Neural cell (in vitro differentiated cells): ENCODE data around the gene CHST8. TPM values are rescaled to one million over a fixed set of nuclear protein-coding genes. Genes with fewer than 3 reads are reported as not detected.

Source experiments
- H2AFZ ChIP-seq: fragments of 200-600, 300-800 bp; sonication (generic), shearing (Covaris generic); 2 replicates; pipeline ENCODE4 v1.6.0; 2014; ENCODE audit warnings: low read depth, mild to moderate bottlenecking, antibody characterized with exemption, low read length, moderate library complexity
- H3F3A ChIP-seq: fragments of 200-600 bp; shearing (Covaris generic); 2 replicates; pipeline ENCODE4 v1.6.1; 2016; ENCODE audit warnings: mild to moderate bottlenecking, moderate library complexity, mixed read lengths, antibody characterized with exemption, low read length; ENCODE audit not compliant: insufficient read depth, poor library complexity, severe bottlenecking
- H3K27ac ChIP-seq: fragments of 200-600, 300-800 bp; sonication (generic), shearing (Covaris generic); 2 replicates; pipeline ENCODE4 v1.5.1; 2014; ENCODE audit warnings: mild to moderate bottlenecking, low read length, moderate library complexity
- H3K27me3 ChIP-seq: fragments of 300-800, 200-600 bp; sonication (generic), shearing (Covaris generic); 2 replicates; pipeline ENCODE4 v1.6.0; 2014; ENCODE audit warnings: mild to moderate bottlenecking, low read depth, low read length, moderate library complexity; ENCODE audit not compliant: insufficient read depth
- H3K36me3 ChIP-seq: fragments of 300-800, 200-600 bp; sonication (generic), shearing (Covaris generic); 2 replicates; pipeline ENCODE4 v1.5.1; 2014; ENCODE audit warnings: mild to moderate bottlenecking, antibody characterized with exemption, low read length, moderate library complexity; ENCODE audit not compliant: insufficient read depth
- H3K4me2 ChIP-seq: fragments of 300-800, 200-600 bp; sonication (generic), shearing (Covaris generic); 2 replicates; pipeline ENCODE4 v1.6.0; 2014; ENCODE audit warnings: mild to moderate bottlenecking, low read length
- H3K4me3 ChIP-seq: fragments of 300-800, 200-600 bp; sonication (generic), shearing (Covaris generic); 2 replicates; pipeline ENCODE4 v1.5.1; 2014; ENCODE audit warnings: mild to moderate bottlenecking, low read length, moderate library complexity
- H3K79me2 ChIP-seq: fragments of 200-600 bp; shearing (Covaris generic); replicated peaks from 2 replicates; pipeline ENCODE4 v1.6.0; 2014; ENCODE audit warnings: mild to moderate bottlenecking, low read length, moderate library complexity; ENCODE audit not compliant: insufficient read depth
- H3K9ac ChIP-seq: fragments of 300-800, 200-600 bp; sonication (generic), shearing (Covaris generic); 2 replicates; pipeline ENCODE4 v1.6.1; 2016; ENCODE audit warnings: mild to moderate bottlenecking, low read length, mixed read lengths
- H3K9me2 ChIP-seq: fragments of 200-600 bp; shearing (Covaris generic); 2 replicates; pipeline ENCODE4 v1.6.1; 2016; ENCODE audit warnings: mild to moderate bottlenecking, low read length, mixed read lengths; ENCODE audit not compliant: insufficient read depth
- H3K9me3 ChIP-seq: fragments of 200-600, 300-800 bp; sonication (generic), shearing (Covaris generic); 2 replicates; pipeline ENCODE4 v1.6.1; 2016; ENCODE audit warnings: mild to moderate bottlenecking, mixed run types, low read length, moderate library complexity, mixed read lengths
- H4K20me1 ChIP-seq: fragments of 200-600 bp; shearing (Covaris generic); 2 replicates; pipeline ENCODE4 v1.6.1; 2016; ENCODE audit warnings: mild to moderate bottlenecking, mixed run types; ENCODE audit not compliant: insufficient read depth
- CTCF ChIP-seq: fragments of 450-650 bp; IDR thresholded peaks from 2 replicates; pipeline ENCODE4 v1.5.1; 2014; ENCODE audit warnings: antibody characterized with exemption, mild to moderate bottlenecking, moderate library complexity; ENCODE audit not compliant: poor library complexity, severe bottlenecking
- EP300 ChIP-seq: fragments of 450-650 bp; conservative IDR thresholded peaks from 2 replicates; pipeline ENCODE4 v1.6.1; 2014; ENCODE audit warnings: antibody characterized with exemption, mild to moderate bottlenecking, moderate library complexity; ENCODE audit not compliant: poor library complexity, severe bottlenecking
- EZH2 ChIP-seq: fragments of 200-600, 300-800 bp; shearing (Covaris generic), sonication (generic); IDR thresholded peaks from 2 replicates; pipeline ENCODE4 v1.6.1; 2014; ENCODE audit warnings: antibody characterized with exemption, low read length, borderline replicate concordance, mild to moderate bottlenecking; ENCODE audit not compliant: insufficient read depth, poor library complexity, severe bottlenecking
- MXI1 ChIP-seq: fragments of 450-650 bp; conservative IDR thresholded peaks from 2 replicates; pipeline ENCODE4 v1.6.1; 2014; ENCODE audit warnings: antibody characterized with exemption, mild to moderate bottlenecking; ENCODE audit not compliant: poor library complexity, severe bottlenecking
- POLR2AphosphoS5 ChIP-seq: IDR thresholded peaks from 2 replicates; pipeline ENCODE4 v1.6.1; 2012
- RAD21 ChIP-seq: fragments of 450-650 bp; conservative IDR thresholded peaks from 2 replicates; pipeline ENCODE4 v1.6.1; 2014; ENCODE audit warnings: antibody characterized with exemption, mild to moderate bottlenecking, moderate library complexity
- SMC3 ChIP-seq: fragments of 450-650 bp; conservative IDR thresholded peaks from 2 replicates; pipeline ENCODE4 v1.6.1; 2014; ENCODE audit warnings: antibody characterized with exemption, mild to moderate bottlenecking, moderate library complexity; ENCODE audit not compliant: poor library complexity
- TAF1 ChIP-seq: IDR thresholded peaks from 2 replicates; pipeline ENCODE4 v1.6.1; 2012; ENCODE audit warnings: low read depth
- polyA plus RNA-seq: library from polyadenylated mRNA; depleted of rRNA; stranded (reverse); fragments of >200 nt; gene quantifications from 2 replicates; pipeline ENCODE4 v1.2.3, GENCODE V29; 2014
- TF ChIP-seq, protein P1 (sequence below): IDR thresholded peaks from 2 replicates; pipeline ENCODE4 v1.6.1; 2012; ENCODE audit warnings: borderline replicate concordance

The CHST8 gene
- polyA plus RNA-seq, 1 donor from 2014 or later = 7.1 TPM

- Histone ChIP-seq H3K4me2 (no peak overlapping the region), H3K9ac (no peak overlapping the region), H3K9me3 (no peaks in the 10 kb centered on the region), H4K20me1 (no peaks in the 10 kb centered on the region), H3K4me3 (no peak overlapping the region), H3F3A (no peaks in the 10 kb centered on the region), H3K9me2 (no peaks in the 10 kb centered on the region), H3K27ac (no peak overlapping the region), H3K79me2 (no peaks in the 10 kb centered on the region), H3K27me3 (no peaks in the 10 kb centered on the region), H2AFZ (no peak overlapping the region), H3K36me3 (no peaks in the 10 kb centered on the region)
- no peak for TF ChIP-seq TAF1
- no peak for TF ChIP-seq EP300
- no peak for TF ChIP-seq EZH2
- TF ChIP-seq RAD21 = no peak
- TF ChIP-seq MXI1 = no peak
- TF ChIP-seq POLR2AphosphoS5 = no peak
- TF ChIP-seq CTCF = no peak
- TF ChIP-seq SMC3 = no peak
- TF ChIP-seq, protein P1, sequence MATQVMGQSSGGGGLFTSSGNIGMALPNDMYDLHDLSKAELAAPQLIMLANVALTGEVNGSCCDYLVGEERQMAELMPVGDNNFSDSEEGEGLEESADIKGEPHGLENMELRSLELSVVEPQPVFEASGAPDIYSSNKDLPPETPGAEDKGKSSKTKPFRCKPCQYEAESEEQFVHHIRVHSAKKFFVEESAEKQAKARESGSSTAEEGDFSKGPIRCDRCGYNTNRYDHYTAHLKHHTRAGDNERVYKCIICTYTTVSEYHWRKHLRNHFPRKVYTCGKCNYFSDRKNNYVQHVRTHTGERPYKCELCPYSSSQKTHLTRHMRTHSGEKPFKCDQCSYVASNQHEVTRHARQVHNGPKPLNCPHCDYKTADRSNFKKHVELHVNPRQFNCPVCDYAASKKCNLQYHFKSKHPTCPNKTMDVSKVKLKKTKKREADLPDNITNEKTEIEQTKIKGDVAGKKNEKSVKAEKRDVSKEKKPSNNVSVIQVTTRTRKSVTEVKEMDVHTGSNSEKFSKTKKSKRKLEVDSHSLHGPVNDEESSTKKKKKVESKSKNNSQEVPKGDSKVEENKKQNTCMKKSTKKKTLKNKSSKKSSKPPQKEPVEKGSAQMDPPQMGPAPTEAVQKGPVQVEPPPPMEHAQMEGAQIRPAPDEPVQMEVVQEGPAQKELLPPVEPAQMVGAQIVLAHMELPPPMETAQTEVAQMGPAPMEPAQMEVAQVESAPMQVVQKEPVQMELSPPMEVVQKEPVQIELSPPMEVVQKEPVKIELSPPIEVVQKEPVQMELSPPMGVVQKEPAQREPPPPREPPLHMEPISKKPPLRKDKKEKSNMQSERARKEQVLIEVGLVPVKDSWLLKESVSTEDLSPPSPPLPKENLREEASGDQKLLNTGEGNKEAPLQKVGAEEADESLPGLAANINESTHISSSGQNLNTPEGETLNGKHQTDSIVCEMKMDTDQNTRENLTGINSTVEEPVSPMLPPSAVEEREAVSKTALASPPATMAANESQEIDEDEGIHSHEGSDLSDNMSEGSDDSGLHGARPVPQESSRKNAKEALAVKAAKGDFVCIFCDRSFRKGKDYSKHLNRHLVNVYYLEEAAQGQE = no peak
Measured at GRCh38 chr19:33641261-33641660, 19.5 kb downstream of the CHST8 start.

DNA sequence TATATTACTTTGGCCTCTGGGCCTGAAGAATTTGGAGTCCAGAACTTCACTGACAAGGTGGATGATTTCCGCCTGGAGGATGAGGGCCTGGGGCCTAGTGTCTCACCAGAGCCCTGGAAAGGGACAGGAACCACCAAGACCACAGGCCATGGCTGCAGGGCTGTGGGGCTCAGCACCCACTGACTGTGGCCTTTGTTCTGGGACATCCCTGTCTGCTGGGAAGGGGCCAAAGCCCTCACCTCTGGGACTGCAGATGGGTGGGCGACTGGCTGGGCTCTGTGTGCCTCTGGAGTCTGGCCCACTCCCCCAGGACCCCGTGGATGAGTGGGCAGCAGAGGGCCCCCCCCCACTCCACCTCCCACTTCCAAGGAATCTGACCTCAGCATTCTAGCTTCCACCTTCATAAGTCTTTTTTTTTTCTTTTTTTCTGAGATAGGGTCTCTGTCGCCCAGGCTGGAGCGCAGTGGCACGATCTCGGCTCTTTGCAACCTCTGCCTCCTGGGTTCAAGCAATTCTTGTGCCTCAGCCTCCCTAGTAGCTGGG lies 20.3 kb downstream of the CHST8 start:
- TF ChIP-seq EP300 = no peak
- TF ChIP-seq CTCF = no peak
- no peak for TF ChIP-seq POLR2AphosphoS5
- TF ChIP-seq TAF1 = no peak
- TF ChIP-seq EZH2 = no peak
- TF ChIP-seq MXI1 = no peak
- TF ChIP-seq, protein P1 = no peak
- no peak for TF ChIP-seq RAD21
- TF ChIP-seq SMC3 = no peak
- Histone ChIP-seq H3K27ac (no peak overlapping the region), H4K20me1 (no peaks in the 10 kb centered on the region), H3K79me2 (no peaks in the 10 kb centered on the region), H3K4me2 (no peak overlapping the region), H3K9ac (no peak overlapping the region), H3K9me2 (no peaks in the 10 kb centered on the region), H3K27me3 (no peaks in the 10 kb centered on the region), H3K9me3 (no peaks in the 10 kb centered on the region), H2AFZ (no peak overlapping the region), H3K4me3 (no peak overlapping the region), H3K36me3 (no peaks in the 10 kb centered on the region), H3F3A (no peaks in the 10 kb centered on the region)
